HG03196 (cell line): ENCODE results near the gene FTO.
A peak's percentile ranks its signal among the peaks of the same experiment; 100 is the strongest.
"Not testable (repeated sequence)": the region's sequence is repeated elsewhere in the genome, so short reads cannot be mapped to it uniquely, and the experiment has no call there.

Source experiments
- ATAC-seq: cut with Tn5 transposase; IDR thresholded peaks from one replicate; pipeline ENCODE4 v1.9.1; 2021; ENCODE audit not compliant: unreplicated experiment

The FTO gene

DNA sequence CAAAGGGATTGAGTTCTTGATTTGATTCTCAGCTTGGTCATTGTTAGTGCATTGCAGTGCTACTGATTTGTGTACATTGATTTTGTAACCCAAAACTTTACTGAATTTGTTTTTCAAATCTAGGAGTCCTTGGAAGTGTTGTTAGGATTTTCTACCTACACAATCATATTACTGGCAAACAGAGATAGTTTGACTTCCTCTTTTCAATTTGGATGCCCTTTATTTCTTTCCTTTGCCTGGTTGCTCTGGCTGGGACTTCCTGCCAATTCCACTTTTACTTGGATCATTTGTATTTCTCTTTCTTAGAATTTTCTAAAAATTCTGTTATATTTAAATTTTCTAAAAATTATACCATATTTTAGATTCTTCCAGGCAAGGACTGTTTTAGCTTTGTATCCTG is 151.1 kb downstream of the FTO start:
- ATAC-seq: no peak

DNA sequence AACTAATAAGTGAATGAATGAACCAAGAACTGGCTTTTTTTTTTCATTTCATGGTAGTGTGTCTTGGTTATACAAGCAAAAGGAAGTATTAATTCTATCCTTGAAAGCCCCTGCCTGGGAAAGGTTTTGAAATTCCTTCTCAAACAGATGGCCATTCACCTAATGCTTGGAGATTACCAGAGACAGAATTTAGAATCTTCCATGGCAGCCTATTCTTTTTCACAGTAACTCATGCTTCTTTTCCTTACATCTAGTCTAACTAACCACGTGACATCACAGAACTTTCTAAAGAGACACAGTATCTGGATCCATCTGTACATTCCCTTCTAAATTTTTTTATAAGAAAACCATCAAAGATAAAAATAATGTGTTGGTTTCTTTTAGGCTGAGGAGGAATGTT is 151.6 kb downstream of the FTO start:
- no peak for ATAC-seq

DNA sequence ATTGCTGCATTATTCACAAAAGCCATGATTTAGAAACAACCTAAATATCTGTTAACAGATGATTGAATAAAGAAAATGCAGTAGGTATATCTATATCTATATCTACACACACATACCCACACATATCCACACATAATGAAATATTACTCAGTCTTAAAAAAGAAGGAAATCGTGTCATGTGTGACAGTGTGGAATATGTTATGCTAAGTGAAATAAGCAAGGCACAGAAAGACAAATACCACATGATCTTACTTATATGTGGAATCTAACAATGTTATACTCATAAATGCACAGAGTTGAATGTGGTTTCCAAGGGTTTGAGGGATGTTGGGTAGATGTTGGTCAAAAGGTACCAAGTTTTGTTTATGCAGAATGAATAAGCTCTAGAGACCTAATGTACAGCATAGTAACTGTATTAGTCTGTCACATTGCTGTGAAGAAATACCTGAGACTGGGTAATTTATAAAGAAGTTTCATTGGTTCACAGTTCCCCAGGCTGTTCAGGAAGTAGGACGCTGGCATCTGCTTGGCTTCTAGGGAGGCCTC is 156.1 kb downstream of the FTO start:
- no peak for ATAC-seq

DNA sequence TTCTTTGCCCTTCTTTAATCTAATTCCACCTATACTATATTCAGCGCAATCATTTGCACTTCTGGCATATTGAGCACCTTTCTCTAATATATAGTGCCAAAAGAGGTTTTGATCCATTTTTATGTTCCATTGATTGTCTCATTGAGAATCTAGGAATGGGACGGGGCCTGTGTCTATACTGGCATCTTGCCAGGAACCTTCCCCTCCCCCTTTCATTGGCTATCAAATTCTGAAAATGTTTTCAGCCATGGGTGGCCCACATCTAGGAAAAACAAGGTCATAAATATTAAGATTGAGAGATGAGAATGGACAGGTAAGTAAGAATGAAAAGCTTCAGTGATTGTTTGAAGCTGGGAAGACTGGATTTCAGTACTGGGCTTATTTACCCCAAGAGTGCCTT is 159.9 kb downstream of the FTO start:
- no peak for ATAC-seq

DNA sequence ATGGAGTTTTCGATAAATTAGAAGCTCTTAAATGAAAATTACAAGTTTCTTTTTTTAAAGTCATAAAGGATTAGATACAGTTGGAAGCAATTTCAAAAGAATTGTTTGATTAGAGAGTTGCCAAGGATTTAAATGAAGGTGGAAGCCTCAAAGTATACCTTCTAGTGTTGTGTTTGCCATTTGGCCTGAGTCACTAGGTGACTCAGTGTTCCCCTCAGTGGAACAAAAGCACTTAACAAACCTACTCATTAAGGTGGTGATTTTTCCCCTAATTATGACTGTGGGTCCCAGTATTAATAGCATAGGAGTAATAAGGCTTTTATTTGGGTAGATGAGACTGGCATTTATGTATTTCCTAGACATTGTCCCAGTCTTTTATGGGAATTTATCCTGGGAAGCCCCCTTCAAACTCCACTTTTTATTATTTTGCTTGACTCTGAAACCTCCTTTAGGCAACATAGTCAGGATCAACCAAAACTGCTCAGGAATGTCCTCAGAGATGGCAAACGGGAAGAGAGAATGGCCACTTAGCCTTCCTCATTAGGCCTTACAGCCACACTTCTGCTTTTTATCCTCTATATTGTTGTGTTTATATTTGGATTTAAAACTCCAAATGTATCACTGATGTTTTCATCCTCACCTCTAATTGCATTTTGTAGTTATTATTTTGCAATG is 161.0 kb downstream of the FTO start:
- no peak for ATAC-seq

DNA sequence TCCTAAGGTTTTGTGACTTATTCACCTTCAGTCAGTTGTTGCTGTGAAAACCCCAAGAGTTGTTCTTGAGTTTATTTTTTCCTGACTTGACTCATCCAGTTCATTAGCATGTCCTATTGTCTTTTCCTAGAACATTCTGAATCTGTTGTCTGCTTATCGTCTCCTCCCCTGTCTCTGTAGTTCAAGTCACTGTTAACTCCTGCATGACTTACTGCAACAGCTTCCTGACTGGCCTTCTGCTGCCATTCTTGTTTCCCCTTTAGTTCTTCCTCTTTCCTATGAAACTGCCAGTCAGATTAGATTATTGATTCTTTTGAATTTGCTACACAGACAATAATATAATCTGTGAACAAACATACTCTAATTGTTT is 161.5 kb downstream of the FTO start:
- ATAC-seq: peak; percentile 54

DNA sequence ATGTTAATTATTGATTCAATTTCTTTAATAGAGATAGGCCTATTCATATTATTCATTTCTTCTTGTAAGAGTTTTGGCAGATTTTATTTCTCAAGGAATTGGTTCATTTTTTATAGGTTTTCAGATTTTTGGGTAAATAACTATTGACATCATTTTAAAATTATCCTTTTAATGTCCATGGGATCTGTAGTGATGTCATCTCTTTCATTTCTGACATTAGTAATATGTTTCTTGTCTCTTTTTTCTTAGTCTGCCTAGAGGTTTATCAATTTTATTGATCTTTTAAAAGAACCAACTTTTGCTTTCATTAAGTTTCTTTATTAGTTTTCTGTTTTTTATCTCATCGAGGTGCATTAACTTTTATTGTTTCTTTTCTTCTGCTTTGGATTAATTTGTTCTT is 162.6 kb downstream of the FTO start:
- no peak for ATAC-seq

DNA sequence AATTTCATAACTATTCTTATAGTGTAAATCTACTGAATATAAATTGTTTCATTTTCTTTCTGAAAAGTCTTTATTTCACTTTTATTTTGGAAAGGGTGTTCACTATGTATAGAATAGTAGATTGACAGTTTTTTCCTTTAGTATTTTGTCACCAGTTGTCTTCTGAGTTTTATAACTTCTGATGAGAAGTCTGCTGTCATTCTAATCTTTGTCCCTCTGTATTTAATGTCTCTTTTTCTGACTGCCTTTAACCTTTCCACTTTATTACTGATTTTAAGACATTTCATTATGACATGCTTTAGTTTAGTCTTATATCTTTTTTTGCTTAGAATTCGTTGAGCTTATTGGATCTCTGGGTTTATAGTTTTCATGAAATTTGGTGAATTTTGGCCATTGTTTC is 166.9 kb downstream of the FTO start:
- no peak for ATAC-seq

DNA sequence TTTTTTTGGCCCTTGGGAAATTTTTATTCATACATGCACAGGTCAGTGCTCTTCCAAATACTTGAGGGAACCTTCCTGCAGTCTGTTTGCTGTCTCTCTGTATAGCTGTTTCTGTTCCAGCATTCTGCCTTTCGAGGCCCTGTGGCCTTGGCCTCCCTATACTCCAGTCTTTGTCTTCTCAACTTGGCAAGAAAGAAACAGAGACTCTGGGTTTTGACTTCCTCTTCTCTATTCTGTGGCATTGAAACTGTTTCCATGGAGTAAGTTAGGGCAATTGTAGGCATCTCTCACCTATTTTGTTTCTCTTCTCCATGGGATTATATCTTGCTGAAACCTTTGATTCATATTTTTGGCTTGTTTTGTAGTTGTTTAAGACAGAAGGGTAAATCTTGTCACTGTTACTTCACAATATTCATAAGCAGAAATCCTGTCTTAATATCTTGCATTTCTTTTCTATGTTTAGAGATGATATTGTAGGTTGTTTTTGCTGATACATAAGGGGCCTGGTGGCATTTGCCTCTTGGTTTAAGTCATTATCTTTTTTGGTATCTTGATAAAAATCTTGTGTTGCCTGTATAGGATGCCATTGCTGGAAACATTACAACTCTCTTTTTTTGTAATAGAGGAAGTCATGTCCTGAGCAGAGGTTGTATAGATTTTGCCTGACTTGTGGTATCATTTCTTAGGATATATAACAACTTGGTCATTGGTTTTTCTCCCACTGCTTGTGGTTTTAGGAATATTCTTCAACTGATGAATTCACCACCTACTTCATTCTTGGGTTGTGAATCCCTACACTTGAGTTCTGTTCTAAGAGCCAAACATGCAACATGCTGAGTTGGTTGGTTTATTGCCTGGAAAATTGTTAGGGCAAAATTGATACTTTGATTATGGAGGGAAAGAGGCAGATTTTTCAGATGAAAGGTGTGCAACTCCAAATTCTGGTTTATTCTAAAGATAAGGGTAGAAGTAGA is 168.6 kb downstream of the FTO start:
- no peak for ATAC-seq

DNA sequence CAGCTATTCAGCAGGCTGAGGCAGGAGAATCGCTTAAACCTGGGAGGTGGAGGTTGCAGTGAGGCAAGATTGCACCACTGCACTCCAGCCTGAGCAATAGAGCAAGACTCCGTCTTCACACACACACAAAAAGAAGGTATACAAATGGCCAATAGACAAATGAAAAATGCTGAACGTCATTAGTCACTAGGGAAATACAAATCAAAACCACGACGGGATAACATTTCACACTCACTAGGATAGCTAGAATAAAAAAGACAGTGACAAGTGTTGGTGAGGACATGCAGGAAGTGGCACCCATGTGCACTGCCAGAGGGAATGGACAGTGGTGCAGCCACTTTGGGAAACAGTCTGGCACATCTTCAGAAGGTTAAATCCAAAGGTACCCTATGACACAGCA is 172.9 kb downstream of the FTO start:
- no peak for ATAC-seq

DNA sequence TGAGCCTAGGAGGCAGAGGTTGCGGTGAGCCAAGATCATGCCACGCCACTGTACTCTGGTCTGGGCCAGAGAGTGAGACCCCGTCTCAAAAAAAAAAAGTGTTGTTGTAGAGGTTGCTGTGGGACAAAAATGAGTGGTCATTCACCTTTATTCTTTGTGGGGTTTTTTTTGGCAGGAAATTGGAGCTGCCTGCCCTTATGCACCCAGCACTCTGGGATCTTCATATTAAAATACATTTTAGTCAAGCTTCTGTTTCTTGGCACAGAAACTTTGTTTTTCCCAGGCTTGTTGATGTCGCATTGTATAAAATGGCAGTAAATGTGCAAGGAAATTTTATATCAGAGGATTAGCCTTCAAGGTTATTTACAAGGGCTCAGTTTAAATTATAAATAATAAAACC is 174.3 kb downstream of the FTO start:
- no peak for ATAC-seq

DNA sequence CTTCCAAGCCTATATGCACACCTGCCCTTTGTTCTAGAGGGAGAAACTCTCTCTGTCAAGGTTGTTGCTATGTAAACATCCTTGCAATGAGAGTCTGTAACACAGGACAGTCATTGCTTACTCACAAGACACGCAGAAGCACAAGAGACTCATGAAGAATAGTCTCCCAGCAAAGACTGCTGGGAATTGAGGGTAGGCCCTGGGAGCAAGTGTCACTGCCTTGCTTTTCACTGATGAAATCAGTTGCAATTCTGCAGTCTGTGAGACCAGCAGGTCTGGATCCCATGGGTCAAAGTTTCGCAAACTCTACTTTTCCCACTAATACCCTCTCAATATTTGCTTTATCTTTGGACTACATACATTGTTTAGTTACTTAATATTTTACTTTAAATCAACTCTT is 177.4 kb downstream of the FTO start:
- no peak for ATAC-seq

DNA sequence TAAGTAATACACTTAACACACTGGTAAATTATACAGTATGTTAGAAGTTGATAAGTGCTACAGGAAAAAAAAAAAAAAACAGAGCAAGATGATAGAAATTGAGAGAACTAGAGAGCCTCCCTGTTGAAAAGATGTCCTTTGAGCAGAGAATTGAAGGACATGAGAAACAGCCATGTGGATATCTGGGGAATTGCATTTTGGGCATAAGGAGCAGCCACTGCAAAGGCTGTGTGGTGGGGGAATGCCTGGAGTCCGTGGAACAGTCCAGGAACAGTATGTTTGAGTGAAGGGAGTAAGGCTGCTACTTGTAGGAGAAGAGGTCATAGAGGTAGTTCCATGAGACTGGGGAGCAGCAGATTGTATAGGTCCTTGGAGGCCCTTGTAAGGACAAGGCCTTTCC is 178.4 kb downstream of the FTO start:
- ATAC-seq: no peak

DNA sequence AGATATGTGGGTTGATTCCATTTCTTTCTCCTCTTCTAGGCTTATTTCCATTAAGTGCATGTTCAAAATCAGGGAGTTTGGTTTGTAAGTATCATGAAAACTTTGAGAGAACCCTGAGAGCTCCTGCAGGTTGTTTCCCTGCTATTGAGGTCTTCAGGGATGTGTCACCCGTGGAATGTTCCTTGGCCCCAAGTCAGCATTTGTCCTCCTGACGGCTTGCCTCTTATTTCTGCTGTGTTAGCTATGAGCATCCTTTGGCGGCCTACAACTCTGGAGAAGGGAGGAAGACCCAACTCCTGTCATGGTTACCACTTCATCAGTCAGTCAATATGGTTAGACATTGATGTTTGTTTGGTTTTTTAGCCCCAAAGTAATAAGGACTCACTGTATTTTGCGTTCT is 180.8 kb downstream of the FTO start:
- ATAC-seq: no peak

DNA sequence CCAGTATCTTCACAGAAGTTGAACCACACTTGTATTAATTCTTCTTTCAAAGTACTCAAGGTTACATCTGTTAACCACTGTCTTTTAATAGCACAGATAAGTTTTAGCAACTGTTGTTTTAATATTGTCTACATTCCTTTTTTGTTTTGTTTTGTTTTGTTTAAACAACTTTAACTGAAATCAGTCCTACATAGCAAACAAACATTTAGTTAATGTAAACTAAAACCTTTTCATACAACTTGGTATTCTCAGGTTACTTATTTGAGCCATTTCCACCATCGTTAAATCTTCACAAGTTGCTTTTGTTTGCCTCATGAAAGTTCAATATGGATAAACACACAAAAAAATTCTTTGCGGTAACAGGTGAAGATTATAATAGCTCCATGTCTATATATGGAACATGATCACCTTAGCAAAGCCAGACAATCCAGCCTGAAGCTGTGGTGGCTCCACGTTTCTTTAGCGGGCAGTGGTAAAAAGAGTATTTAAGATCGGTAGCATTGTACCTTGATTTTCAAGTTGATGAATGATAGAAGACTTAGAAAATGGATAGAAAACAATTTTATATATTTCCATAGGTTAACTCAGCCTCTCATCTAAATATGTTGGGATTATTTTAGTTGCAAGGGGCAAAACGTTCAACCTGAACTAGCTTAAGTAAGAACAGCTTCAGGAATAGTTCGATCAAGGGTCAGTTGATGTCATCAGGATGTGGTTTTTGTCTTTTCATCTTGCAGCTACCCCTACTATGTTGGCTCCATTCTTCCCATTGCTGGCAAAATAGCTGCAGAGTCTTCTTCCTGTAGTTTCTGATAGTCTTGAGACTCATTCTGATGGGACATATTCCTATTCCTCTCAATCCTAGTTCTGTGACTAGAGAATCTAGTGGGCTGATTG is 182.8 kb downstream of the FTO start:
- no peak for ATAC-seq

DNA sequence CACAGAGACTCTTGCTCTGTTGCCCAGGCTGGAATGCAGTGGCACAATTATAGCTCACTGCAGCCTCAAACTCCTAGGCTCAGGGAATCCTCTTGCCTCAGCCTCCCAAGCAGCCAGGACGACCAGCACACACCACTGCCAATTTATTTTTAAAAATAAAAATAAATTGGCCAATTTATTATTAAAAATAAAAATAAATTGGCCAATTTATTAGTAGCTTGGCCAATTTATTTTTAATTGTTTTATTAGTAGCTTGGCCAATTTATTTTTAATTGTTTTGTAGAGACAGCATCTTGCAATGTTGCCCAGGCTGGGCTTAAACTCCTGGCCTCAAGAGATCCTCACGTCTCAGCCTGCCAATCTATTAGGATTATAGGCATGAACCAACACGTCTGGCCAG is 184.3 kb downstream of the FTO start:
- ATAC-seq: no peak

DNA sequence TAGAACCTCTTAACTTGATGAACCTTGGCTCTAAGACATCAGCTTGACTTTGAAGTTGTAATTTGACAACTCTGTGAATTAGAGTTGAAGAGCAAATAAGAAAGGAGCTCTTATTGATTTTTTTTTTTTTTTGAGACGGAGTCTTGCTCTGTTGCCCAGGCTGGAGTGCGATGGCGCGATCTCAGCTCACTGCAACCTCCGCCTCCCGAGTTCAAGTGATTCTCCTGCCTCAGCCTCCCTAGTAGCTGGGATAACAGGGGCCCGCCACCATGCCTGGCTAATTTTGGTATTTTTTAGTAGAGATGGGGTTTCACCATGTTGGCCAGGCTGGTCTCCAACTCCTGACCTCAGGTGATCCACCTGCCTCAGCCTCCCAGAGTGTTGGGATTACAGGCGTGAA is 186.9 kb downstream of the FTO start:
- not testable (repeated sequence) for ATAC-seq

DNA sequence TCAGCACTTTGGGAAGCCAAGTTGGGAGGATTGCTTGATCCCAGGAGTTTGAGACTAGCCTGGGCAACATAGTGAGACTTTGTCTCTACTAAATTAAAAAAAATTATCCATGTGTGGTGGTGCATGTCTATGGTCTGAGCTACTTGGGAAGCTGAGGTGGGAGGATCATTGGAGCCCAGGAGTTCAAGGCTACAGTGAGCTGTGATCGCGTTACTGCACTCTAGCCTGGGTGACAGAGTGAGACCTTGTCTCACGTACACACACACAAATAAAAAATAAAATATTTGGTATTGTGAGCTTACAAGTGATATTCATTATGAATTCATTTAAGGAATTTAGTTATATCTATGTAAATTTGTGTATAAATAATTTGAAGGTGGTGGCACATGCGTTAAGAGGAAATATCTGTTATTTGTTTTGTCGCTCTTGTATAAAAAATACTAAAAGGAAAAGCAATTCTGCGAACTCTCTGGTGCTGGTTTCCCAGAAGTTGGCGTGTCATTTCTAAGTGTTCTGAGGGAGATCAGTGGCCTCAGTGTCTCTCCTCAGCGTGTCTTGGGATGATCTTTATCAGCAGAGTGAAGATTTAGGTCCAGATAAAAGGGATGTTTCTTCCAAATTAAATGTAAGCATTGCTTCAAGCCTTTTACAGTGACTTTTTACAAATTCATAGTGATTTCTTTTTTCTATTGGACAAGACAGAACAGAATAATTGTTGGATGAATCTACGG is 187.6 kb downstream of the FTO start:
- no peak for ATAC-seq

DNA sequence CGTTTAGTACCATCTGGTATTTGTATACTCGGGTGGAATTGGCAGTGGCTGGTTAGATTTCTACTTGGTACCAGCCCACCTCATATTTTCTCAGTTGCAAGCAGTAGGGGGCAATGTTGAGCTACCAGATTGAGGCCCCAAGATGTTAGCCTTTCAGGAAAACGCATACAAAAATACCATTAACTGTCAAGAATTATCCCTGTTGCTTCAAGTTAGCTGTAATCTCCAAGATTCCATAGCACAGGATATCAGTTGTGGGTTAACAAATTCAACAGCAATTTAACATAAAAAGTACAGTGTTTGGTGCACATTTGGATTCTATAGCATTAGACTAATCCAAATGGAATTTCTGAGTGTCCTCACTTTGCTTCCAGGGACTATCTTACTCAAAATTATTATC is 188.2 kb downstream of the FTO start:
- ATAC-seq: no peak

DNA sequence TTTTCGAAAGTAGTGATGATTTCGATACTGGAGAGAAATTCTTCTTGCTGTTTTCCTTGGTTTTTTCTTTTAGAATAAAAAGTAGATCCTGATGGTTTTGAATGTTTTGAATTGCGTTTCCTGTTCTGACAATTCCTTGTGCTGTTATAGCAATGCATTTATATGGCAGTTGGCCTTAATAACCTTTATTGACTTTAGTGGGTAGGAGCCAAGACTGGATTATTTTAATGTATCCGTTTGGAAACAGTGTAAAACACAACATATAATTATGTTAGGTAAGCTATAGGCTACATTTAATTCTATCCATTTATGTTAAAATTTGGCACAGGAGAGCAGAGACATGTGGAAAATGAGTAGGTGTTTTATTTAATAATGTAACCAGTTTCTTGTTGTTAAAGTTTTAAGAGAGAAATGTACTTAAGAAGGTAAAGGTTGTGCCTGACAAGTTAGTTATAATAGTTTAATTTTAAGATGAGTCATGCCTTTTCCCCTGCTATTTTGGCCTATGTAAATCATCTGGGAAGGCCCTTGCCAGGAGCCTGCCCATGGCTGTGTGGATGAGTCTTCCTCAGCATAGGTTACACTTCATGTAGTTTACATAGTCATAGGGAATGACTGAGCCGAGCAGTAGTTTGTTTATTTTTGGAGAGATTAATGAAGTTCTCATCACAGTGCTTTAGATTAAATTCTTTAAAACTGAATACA is 189.9 kb downstream of the FTO start:
- no peak for ATAC-seq
